WTC11 (cell line): ENCODE measurements around the gene CCDC190.

Source experiments
- ATF3 ChIP-seq: sonication (generic); formaldehyde crosslinking; conservative IDR thresholded peaks from 2 replicates; pipeline ENCODE4 v1.8.1; 2022; ENCODE audit warnings: mild to moderate bottlenecking, missing genetic modification reagents
- ATF6 ChIP-seq: sonication (generic); formaldehyde crosslinking; IDR thresholded peaks from 2 replicates; pipeline ENCODE4 v1.8.1; 2023; ENCODE audit warnings: mild to moderate bottlenecking, missing genetic modification reagents
- CTCF ChIP-seq: fragments of 200-600 bp; IDR thresholded peaks from 2 replicates; pipeline ENCODE4 v1.8.0; 2022; ENCODE audit warnings: antibody characterized with exemption
- FOXK1 ChIP-seq: sonication (generic); formaldehyde crosslinking; IDR thresholded peaks from 2 replicates; pipeline ENCODE4 v1.8.0; 2022; ENCODE audit warnings: mild to moderate bottlenecking, moderate library complexity, missing genetic modification reagents
- KAT7 ChIP-seq: sonication (generic); formaldehyde crosslinking; IDR thresholded peaks from 2 replicates; pipeline ENCODE4 v1.8.1; 2023; ENCODE audit warnings: missing genetic modification reagents, mild to moderate bottlenecking, borderline replicate concordance
- SP1 ChIP-seq: sonication (generic); formaldehyde crosslinking; conservative IDR thresholded peaks from 2 replicates; pipeline ENCODE4 v1.8.1; 2022; ENCODE audit warnings: missing genetic modification reagents
- USF1 ChIP-seq: sonication (generic); formaldehyde crosslinking; IDR thresholded peaks from 2 replicates; pipeline ENCODE4 v1.8.0; 2022; ENCODE audit warnings: mild to moderate bottlenecking, missing genetic modification reagents
- ZBTB21 ChIP-seq: sonication (generic); formaldehyde crosslinking; IDR thresholded peaks from 2 replicates; pipeline ENCODE4 v1.8.1; 2023; ENCODE audit warnings: mild to moderate bottlenecking, missing genetic modification reagents, borderline replicate concordance

GRCh38 chr1:162829268-162829667 is 31.7 kb downstream of the CCDC190 start:
- no peak for TF ChIP-seq ATF3
- no peak for TF ChIP-seq USF1 (CRISPR knock-in tag)
- no peak for TF ChIP-seq CTCF
- TF ChIP-seq FOXK1 (CRISPR knock-in tag) = no peak
- TF ChIP-seq ATF6 = no peak
- TF ChIP-seq KAT7 = no peak
- no peak for TF ChIP-seq SP1
- TF ChIP-seq ZBTB21 = no peak
